H1 (cell line): ENCODE results near the gene NKPD1. TPM values are rescaled to one million over a fixed set of nuclear protein-coding genes. Genes with fewer than 3 reads are reported as not detected.

ENCODE experiments used
- CTCF ChIA-PET: fragments of 300-600 bp; sonication (Branson Sonifier 250); formaldehyde crosslinking; loops from one replicate; lab custom pipeline; 2021; ENCODE audit not compliant: partially characterized antibody; lab: Charles Lee
- POLR2A ChIA-PET: fragments of 300-600 bp; sonication (Branson Sonifier 250); formaldehyde crosslinking; loops from one replicate; lab custom pipeline; 2021; ENCODE audit warnings: inconsistent platforms; ENCODE audit not compliant: partially characterized antibody; lab: Charles Lee
- DNase-seq, 2 experiments: peaks; one replicate each; pipeline versions ENCODE4 v3.0.0 to v3.0.0-alpha.2; 2010 to 2022; ENCODE audit warnings: low spot score in 2 of 2, low read depth in 1 of 2, mixed read lengths in 1 of 2
- FAIRE-seq: peaks from 2 replicates; lab custom pipeline; 2011; peaks lifted over from hg19 to GRCh38; lab: Jason Lieb, UNC
- H2AFZ ChIP-seq: 2 replicates; pipeline ENCODE4 v1.8.1; 2012; ENCODE audit warnings: low read length, inconsistent platforms
- H2AK5ac ChIP-seq: 2 replicates; pipeline ENCODE4 v1.6.1; 2013; ENCODE audit warnings: low read depth, low read length
- H2BK120ac ChIP-seq: replicated peaks from 2 replicates; pipeline ENCODE3; 2013; ENCODE audit warnings: low read depth, low read length, inconsistent platforms
- H2BK12ac ChIP-seq: 2 replicates; pipeline ENCODE4 v1.6.1; 2013; ENCODE audit warnings: low read depth, low read length
- H2BK15ac ChIP-seq: 2 replicates; pipeline ENCODE4 v1.6.1; 2013; ENCODE audit warnings: low read length
- H2BK20ac ChIP-seq: 2 replicates; pipeline ENCODE4 v1.6.1; 2013; ENCODE audit warnings: low read length
- H2BK5ac ChIP-seq: 2 replicates; pipeline ENCODE4 v1.6.1; 2013; ENCODE audit warnings: low read depth, low read length
- H3K14ac ChIP-seq: 2 replicates; pipeline ENCODE4 v1.6.1; 2013; ENCODE audit warnings: inconsistent platforms; ENCODE audit not compliant: insufficient read length
- H3K18ac ChIP-seq: 2 replicates; pipeline ENCODE4 v1.6.1; 2013; ENCODE audit warnings: low read length; ENCODE audit errors: extremely low read depth
- H3K23ac ChIP-seq: 2 replicates; pipeline ENCODE4 v1.6.1; 2013; ENCODE audit warnings: inconsistent platforms; ENCODE audit not compliant: insufficient read length
- H3K23me2 ChIP-seq: 2 replicates; pipeline ENCODE4 v1.6.1; 2013; ENCODE audit warnings: low read depth, low read length
- H3K27ac ChIP-seq: 2 replicates; pipeline ENCODE4 v1.6.1; 2011; ENCODE audit warnings: low read depth, low read length, inconsistent platforms
- H3K27me3 ChIP-seq, 4 experiments: replicated peaks in 1 of 4; 1 replicate in 1 of 4; 2 replicates in 3 of 4; pipeline versions ENCODE4 v1.6.1 to v1.8.1; 2011 to 2013; ENCODE audit warnings: low read length in 3 of 4, mild to moderate bottlenecking in 3 of 4, inconsistent platforms in 2 of 4, mixed read lengths in 2 of 4, moderate library complexity in 1 of 4; ENCODE audit not compliant: control insufficient read depth in 3 of 4, insufficient read depth in 3 of 4; ENCODE audit errors: extremely low read depth in 1 of 4
- H3K36me3 ChIP-seq, 4 experiments: 2 replicates each; pipeline versions ENCODE4 v1.6.1 to v1.8.1; 2011 to 2013; ENCODE audit warnings: mild to moderate bottlenecking in 4 of 4, low read length in 3 of 4, moderate library complexity in 2 of 4, control low read depth in 1 of 4, inconsistent platforms in 1 of 4; ENCODE audit not compliant: insufficient read depth in 4 of 4, control insufficient read depth in 2 of 4
- H3K4ac ChIP-seq: replicated peaks from 2 replicates; pipeline ENCODE3; 2013; ENCODE audit warnings: low read length, low read depth, mixed read lengths, inconsistent platforms; ENCODE audit not compliant: insufficient read length
- H3K4me1 ChIP-seq, 4 experiments: replicated peaks in 1 of 4; 1 replicate in 1 of 4; 2 replicates in 3 of 4; pipeline versions ENCODE4 v1.6.1 to v1.8.1; 2011 to 2013; ENCODE audit warnings: low read length in 3 of 4, inconsistent platforms in 2 of 4, mixed read lengths in 1 of 4; ENCODE audit not compliant: insufficient read depth in 4 of 4, control insufficient read depth in 3 of 4
- H3K4me2 ChIP-seq, 2 experiments: 2 replicates each; pipeline versions ENCODE4 v1.6.1 to v1.8.1; 2011 to 2013; ENCODE audit warnings: low read depth in 2 of 2, low read length in 2 of 2, control low read depth in 1 of 2, inconsistent platforms in 1 of 2, mild to moderate bottlenecking in 1 of 2; ENCODE audit not compliant: insufficient read depth in 1 of 2
- H3K4me3 ChIP-seq, 4 experiments: fragments of 200-600, 300-600 bp in 1 of 4; sonication (generic), shearing (Covaris generic), sonication (Bioruptor Twin) in 1 of 4; 2 replicates each; pipeline versions ENCODE4 v1.5.1 to v1.8.1; 2011 to 2016; ENCODE audit warnings: low read length in 4 of 4, low read depth in 3 of 4, control low read depth in 2 of 4, inconsistent platforms in 2 of 4, mild to moderate bottlenecking in 2 of 4, mixed read lengths in 1 of 4, moderate library complexity in 1 of 4; ENCODE audit not compliant: insufficient read depth in 2 of 4; ENCODE audit errors: extremely low read depth in 1 of 4
- H3K56ac ChIP-seq: replicated peaks from 2 replicates; pipeline ENCODE3; 2013; ENCODE audit warnings: low read depth, mild to moderate bottlenecking, mixed read lengths, low read length, inconsistent platforms; ENCODE audit not compliant: insufficient read length
- H3K79me1 ChIP-seq: 2 replicates; pipeline ENCODE4 v1.6.1; 2013; ENCODE audit warnings: low read depth, low read length, control low read depth
- H3K79me2 ChIP-seq, 2 experiments: 2 replicates each; pipeline versions ENCODE4 v1.6.1 to v1.8.1; 2012 to 2013; ENCODE audit warnings: low read length in 2 of 2, mild to moderate bottlenecking in 2 of 2, inconsistent platforms in 1 of 2; ENCODE audit not compliant: insufficient read depth in 2 of 2, control insufficient read depth in 1 of 2
- H3K9ac ChIP-seq, 4 experiments: replicated peaks in 1 of 4; 1 replicate in 1 of 4; 2 replicates in 3 of 4; pipeline versions ENCODE4 v1.6.1 to v1.8.1; 2011 to 2013; ENCODE audit warnings: low read depth in 3 of 4, low read length in 3 of 4, control low read depth in 2 of 4, mild to moderate bottlenecking in 2 of 4, moderate library complexity in 2 of 4, inconsistent platforms in 1 of 4; ENCODE audit errors: extremely low read depth in 1 of 4
- H3K9me3 ChIP-seq, 2 experiments: 2 replicates each; pipeline versions ENCODE4 v1.6.1 to v1.8.1; 2012 to 2013; ENCODE audit warnings: mild to moderate bottlenecking in 2 of 2, moderate library complexity in 2 of 2, control low read depth in 1 of 2, inconsistent platforms in 1 of 2, low read depth in 1 of 2, low read length in 1 of 2, mixed read lengths in 1 of 2; ENCODE audit not compliant: insufficient read depth in 2 of 2
- H4K20me1 ChIP-seq, 2 experiments: replicated peaks in 1 of 2; 2 replicates each; pipeline versions ENCODE3 to v1.8.1; 2011 to 2013; ENCODE audit warnings: inconsistent platforms in 2 of 2, low read length in 2 of 2, mild to moderate bottlenecking in 1 of 2; ENCODE audit not compliant: insufficient read depth in 2 of 2, control insufficient read depth in 1 of 2
- H4K5ac ChIP-seq: 2 replicates; pipeline ENCODE4 v1.6.1; 2013; ENCODE audit warnings: low read length, low read depth, mixed read lengths, inconsistent platforms; ENCODE audit not compliant: insufficient read length
- H4K8ac ChIP-seq: 2 replicates; pipeline ENCODE4 v1.8.0; 2013; ENCODE audit warnings: mild to moderate bottlenecking, moderate library complexity, low read length, inconsistent platforms; ENCODE audit not compliant: insufficient read depth; ENCODE audit errors: extremely low read depth
- H4K91ac ChIP-seq: replicated peaks from 2 replicates; pipeline ENCODE3; 2013; ENCODE audit warnings: low read length, mixed read lengths, inconsistent platforms; ENCODE audit not compliant: insufficient read length
- CEBPB ChIP-seq: IDR thresholded peaks from 2 replicates; pipeline ENCODE4 v1.6.1; 2012; ENCODE audit warnings: low read depth, low read length
- CREB1 ChIP-seq: IDR thresholded peaks from 2 replicates; pipeline ENCODE4 v1.6.1; 2012; ENCODE audit warnings: inconsistent platforms
- EGR1 ChIP-seq: IDR thresholded peaks from 2 replicates; pipeline ENCODE4 v1.6.1; 2011; ENCODE audit warnings: low read depth, low read length, borderline replicate concordance
- EZH2 ChIP-seq: fragments of 200-600 bp; sonication (generic); IDR thresholded peaks from 2 replicates; pipeline ENCODE4 v1.7.1; 2012; ENCODE audit warnings: low read depth, mild to moderate bottlenecking, moderate library complexity, low read length, inconsistent platforms; ENCODE audit not compliant: severe bottlenecking
- MAFK ChIP-seq: IDR thresholded peaks from 2 replicates; pipeline ENCODE4 v1.6.1; 2012; ENCODE audit warnings: low read depth, mild to moderate bottlenecking, improper control_type of control experiment, low read length
- RAD21 ChIP-seq, 2 experiments: IDR thresholded peaks in 1 of 2; conservative IDR thresholded peaks in 1 of 2; 2 replicates each; pipeline ENCODE4 v1.6.1; 2011; ENCODE audit warnings: low read depth in 2 of 2, low read length in 2 of 2, improper control_type of control experiment in 1 of 2, inconsistent platforms in 1 of 2, mild to moderate bottlenecking in 1 of 2, moderate library complexity in 1 of 2
- RBBP5 ChIP-seq: IDR thresholded peaks from 2 replicates; pipeline ENCODE4 v1.7.1; 2012; ENCODE audit warnings: low read depth, mild to moderate bottlenecking, inconsistent platforms, low read length, moderate library complexity, borderline replicate concordance
- RXRA ChIP-seq: IDR thresholded peaks from 2 replicates; pipeline ENCODE4 v1.6.1; 2011; ENCODE audit warnings: low read depth, mild to moderate bottlenecking, low read length, moderate library complexity; ENCODE audit not compliant: insufficient read depth
- SP2 ChIP-seq: IDR thresholded peaks from 2 replicates; pipeline ENCODE4 v1.6.1; 2012; ENCODE audit warnings: mild to moderate bottlenecking, low read length, inconsistent platforms
- TCF12 ChIP-seq: IDR thresholded peaks from 2 replicates; pipeline ENCODE4 v1.6.1; 2011; ENCODE audit warnings: low read depth, mild to moderate bottlenecking, low read length
- USF2 ChIP-seq: IDR thresholded peaks from 2 replicates; pipeline ENCODE4 v1.6.1; 2011; ENCODE audit warnings: low read length, improper control_type of control experiment
- WGBS, 2 experiments: shearing (Covaris generic) in 1 of 2; methylation state at CpG; one replicate each; pipeline versions ENCODE4 v1.1.6 to v1.1.7; 2013 to 2015; ENCODE audit warnings: low lambda C conversion rate in 2 of 2, mixed read lengths in 2 of 2, inconsistent platforms in 1 of 2, low coverage in 1 of 2, missing lambda C conversion rate in 1 of 2; ENCODE audit not compliant: insufficient replicate concordance in 2 of 2, insufficient coverage in 1 of 2, insufficient read length in 1 of 2; ENCODE audit errors: extremely low coverage in 1 of 2, missing lambda C conversion rate in 1 of 2; 5-methylcytosine and 5-hydroxymethylcytosine counted together
- polyA plus RNA-seq, 7 experiments: library from polyadenylated mRNA; depleted of rRNA in 3 of 7; stranded (reverse) in 5 of 7; unstranded in 2 of 7; fragments of >200 nt in 5 of 7; fragments of 200-250 nt in 2 of 7; gene quantifications; 1 replicate in 5 of 7; 2 replicates in 1 of 7; 4 replicates in 1 of 7; pipeline versions ENCODE4 v1.2.1 to v1.2.3, GENCODE V29; 2011 to 2013; ENCODE audit warnings: missing spikeins in 2 of 7, mixed read lengths in 2 of 7
- total RNA-seq: library from RNA; stranded (reverse); fragmentation: NEBNext Ultra II Directional; extraction: Animal tissue kit (Norgen Biotek cat#: 25700); gene quantifications from 2 replicates; pipeline ENCODE4 v1.2.1, GENCODE V29; 2021

The NKPD1 gene
- total and polyA plus RNA-seq, 2 of the 8 experiments (the other 6 are each of a cell fraction or from before 2014, with no cell fraction given): 0.30 to 0.39 TPM

GRCh38 chr19:45144431-45145269, 16.1 kb downstream of the NKPD1 start:
- Histone ChIP-seq H3K23me2 (no peaks in the 10 kb centered on the region), H3K4ac (no peak overlapping the region), H3K14ac (no peak overlapping the region), H3K56ac (no peak overlapping the region), H3K36me3 (peaks cover 2 to 17% (median 7%) of the 10 kb centered on the region in 4 experiments; a peak in 5 of 8 replicates), H3K4me3 (no peak overlapping the region), H2AK5ac (no peak overlapping the region), H3K79me1 (peaks cover 1% of the 10 kb centered on the region; the same call in 1 of the 2 replicates), H4K5ac (no peak overlapping the region), H3K27me3 (no peaks in the 10 kb centered on the region), H2BK120ac (no peak overlapping the region), H4K8ac (no peak overlapping the region; the same call in 1 of the 2 replicates), H3K23ac (no peak overlapping the region), H4K20me1 (peaks cover under 1 to 16% of the 10 kb centered on the region in 2 experiments), H3K18ac (no peak overlapping the region), H2BK20ac (no peak overlapping the region), H2BK12ac (no peak overlapping the region), H3K79me2 (no peaks in the 10 kb centered on the region), H3K4me2 (no peak overlapping the region), H2BK5ac (no peak overlapping the region), H2BK15ac (no peak overlapping the region), H3K4me1 (no peaks in the 10 kb centered on the region), H3K27ac (no peak overlapping the region), H3K9ac (no peak overlapping the region), H2AFZ (no peak overlapping the region), H4K91ac (no peak overlapping the region), H3K9me3 (no peaks in the 10 kb centered on the region)
- ChIA-PET POLR2A (interaction anchor here (1.3 to 1.9 kb wide), 2 partner anchors 16 to 52 kb away, joined by 3 to 4 read pairs; partner anchors contain the start of gene NKPD1), CTCF (interaction anchor here (0.6 to 5.6 kb wide), 8 partner anchors 8 to 141 kb away, joined by 3 to 44 read pairs (median 7); no protein-coding TSS in a partner anchor)
- no peak for DNase-seq
- WGBS, 2 experiments: 94% methylated on average over 34 of the region's 53 CpGs; no CpG with 5 or more reads in 1 of the 2 experiments
- FAIRE-seq: no peak
- TF ChIP-seq EGR1: no peak
- no peak for TF ChIP-seq RXRA
- TF ChIP-seq CREB1: no peak
- TF ChIP-seq EZH2: no peak
- TF ChIP-seq TCF12: no peak
- TF ChIP-seq RBBP5: no peak
- TF ChIP-seq CEBPB: no peak
- no peak for TF ChIP-seq MAFK
- no peak for TF ChIP-seq SP2
- TF ChIP-seq RAD21 (IDR thresholded peaks at IDR 0.05 in 1 of 2, conservative IDR thresholded peaks at IDR 0.05 in 1 of 2; ENCODE audit: low read depth in 2 of 2, low read length in 2 of 2): no peak
- no peak for TF ChIP-seq USF2
